Measurements from ENCODE around the gene OR2L5.

OR2L5 gene

DNA sequence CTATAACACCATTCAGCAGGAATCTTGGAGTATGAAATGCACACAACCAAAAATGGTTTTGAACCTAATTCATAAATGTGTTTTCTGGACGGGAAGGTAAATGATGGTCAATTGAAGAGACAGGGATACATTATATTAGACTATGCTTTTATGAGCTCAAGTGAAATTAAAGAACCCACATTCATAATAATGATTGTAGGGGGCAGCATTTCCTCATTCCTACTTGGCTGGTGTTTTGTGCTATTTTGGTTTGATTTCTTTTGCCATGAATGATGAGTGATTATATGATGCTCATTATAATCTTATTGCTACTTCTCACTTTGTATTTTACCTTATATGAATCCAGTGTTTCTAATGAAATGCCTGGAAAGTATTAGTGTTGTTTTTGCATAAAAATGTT lies 33.5 kb downstream of the OR2L5 start:
- Histone ChIP-seq H3K9ac (ENCODE audit: low read length) (no peak overlapping the region), H3K36me3 (ENCODE audit: control insufficient read depth, insufficient read depth, low read length) (no peaks in the 10 kb centered on the region), H3K27me3 (ENCODE audit: control insufficient read depth, insufficient read depth, low read length) (no peaks in the 10 kb centered on the region), H3K9me3 (ENCODE audit: control insufficient read depth, low read length) (no peaks in the 10 kb centered on the region), H3K4me1 (ENCODE audit: control insufficient read depth, insufficient read depth, low read length) (no peaks in the 10 kb centered on the region), H3K4me3 (ENCODE audit: low read length) (no peak overlapping the region)

DNA sequence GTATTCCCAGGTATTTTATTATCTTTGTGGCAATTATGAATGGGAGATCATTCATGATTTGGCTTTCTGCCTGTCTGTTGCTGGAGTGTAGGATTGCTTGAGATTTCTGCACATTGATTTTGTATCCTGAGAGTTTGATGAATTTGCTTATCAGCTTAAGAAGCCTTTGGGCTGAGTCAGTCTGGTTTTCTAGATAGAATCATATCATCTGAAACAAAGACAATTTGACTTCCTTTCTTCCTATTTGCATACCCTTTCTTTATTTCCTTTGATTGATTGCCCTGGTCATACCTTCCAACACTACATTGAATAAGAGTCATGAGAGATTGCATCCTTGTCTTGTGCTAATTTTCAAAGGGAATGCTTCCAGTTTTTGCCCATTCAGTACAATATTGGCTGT lies 41.2 kb downstream of the OR2L5 start:
- Histone ChIP-seq H3K9me3 (ENCODE audit: control insufficient read depth, low read length) (no peaks in the 10 kb centered on the region), H3K4me1 (ENCODE audit: control insufficient read depth, insufficient read depth, low read length) (no peaks in the 10 kb centered on the region), H3K4me3 (ENCODE audit: low read length) (no peak overlapping the region), H3K9ac (ENCODE audit: low read length) (no peak overlapping the region), H3K27me3 (ENCODE audit: control insufficient read depth, insufficient read depth, low read length) (no peaks in the 10 kb centered on the region), H3K36me3 (ENCODE audit: control insufficient read depth, insufficient read depth, low read length) (no peaks in the 10 kb centered on the region)

DNA sequence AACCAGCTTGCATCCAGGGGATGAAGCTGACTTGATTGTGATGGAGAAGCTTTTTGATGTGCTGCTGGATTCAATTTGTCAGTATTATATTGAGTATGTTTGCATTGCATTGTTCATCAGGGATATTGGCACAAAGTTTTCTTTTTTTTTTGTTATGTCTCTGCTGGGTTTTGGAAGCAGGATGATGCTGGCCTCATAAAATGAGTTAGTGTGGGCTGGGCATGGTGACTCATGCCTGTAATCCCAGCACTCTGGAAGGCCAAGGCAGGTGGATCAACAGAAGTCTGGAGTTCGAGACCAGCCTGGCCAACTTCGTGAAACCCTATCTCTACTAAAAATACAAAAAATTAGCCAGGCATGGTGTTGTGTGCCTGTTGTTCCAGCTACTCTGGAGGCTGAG lies 41.8 kb downstream of the OR2L5 start:
- no peaks in the 10 kb centered on the region for H3K27me3 ChIP-seq (ENCODE audit: control insufficient read depth, insufficient read depth, low read length)
- no peak overlapping the region for H3K9ac ChIP-seq (ENCODE audit: low read length)
- H3K4me1 ChIP-seq (ENCODE audit: control insufficient read depth, insufficient read depth, low read length): no peaks in the 10 kb centered on the region
- H3K4me3 ChIP-seq (ENCODE audit: low read length): no peak overlapping the region
- no peaks in the 10 kb centered on the region for H3K9me3 ChIP-seq (ENCODE audit: control insufficient read depth, low read length)
- H3K36me3 ChIP-seq (ENCODE audit: control insufficient read depth, insufficient read depth, low read length): no peaks in the 10 kb centered on the region

DNA sequence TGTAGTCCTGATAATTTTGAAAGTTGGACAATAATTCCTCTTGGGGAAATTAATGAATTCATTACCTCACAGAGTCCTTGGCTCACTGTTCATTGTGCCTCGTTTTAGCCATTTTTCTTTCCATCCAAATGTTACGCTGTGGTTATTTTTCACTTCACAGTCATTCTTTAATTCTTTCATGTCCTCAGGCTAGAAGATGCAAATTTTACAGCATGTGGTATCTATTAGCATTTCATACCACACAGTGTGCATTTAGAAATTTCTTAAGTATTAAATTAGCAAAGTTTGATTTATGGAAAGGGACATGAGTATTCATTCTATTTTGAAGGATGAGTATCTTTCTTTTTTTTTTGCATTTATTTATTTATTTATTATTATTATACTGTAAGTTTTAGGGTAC lies 51.6 kb downstream of the OR2L5 start:
- Histone ChIP-seq H3K27me3 (ENCODE audit: control insufficient read depth, insufficient read depth, low read length) (no peaks in the 10 kb centered on the region), H3K9ac (ENCODE audit: low read length) (no peak overlapping the region), H3K4me1 (ENCODE audit: control insufficient read depth, insufficient read depth, low read length) (no peaks in the 10 kb centered on the region), H3K36me3 (ENCODE audit: control insufficient read depth, insufficient read depth, low read length) (no peaks in the 10 kb centered on the region), H3K9me3 (ENCODE audit: control insufficient read depth, low read length) (no peaks in the 10 kb centered on the region), H3K4me3 (ENCODE audit: low read length) (no peak overlapping the region)

DNA sequence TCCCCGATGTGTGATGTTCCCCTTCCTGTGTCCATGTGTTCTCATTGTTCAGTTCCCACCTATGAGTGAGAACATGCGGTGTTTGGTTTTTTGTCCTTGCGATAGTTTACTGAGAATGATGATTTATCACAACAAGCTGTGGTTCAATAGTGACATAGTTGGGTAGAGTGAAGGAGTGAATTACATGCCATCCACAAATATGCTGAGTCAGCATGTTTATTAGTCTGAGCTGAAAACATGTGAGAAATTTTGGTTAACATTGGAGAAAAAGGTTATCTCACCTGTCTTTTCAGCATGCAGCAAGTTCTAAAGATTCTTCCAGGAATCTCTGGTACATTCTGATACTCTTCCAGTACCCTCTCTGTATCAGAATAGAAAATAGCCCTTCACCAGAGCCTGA lies 52.1 kb downstream of the OR2L5 start:
- Histone ChIP-seq H3K9me3 (ENCODE audit: control insufficient read depth, low read length) (no peaks in the 10 kb centered on the region), H3K4me3 (ENCODE audit: low read length) (no peak overlapping the region), H3K4me1 (ENCODE audit: control insufficient read depth, insufficient read depth, low read length) (no peaks in the 10 kb centered on the region), H3K27me3 (ENCODE audit: control insufficient read depth, insufficient read depth, low read length) (no peaks in the 10 kb centered on the region), H3K9ac (ENCODE audit: low read length) (no peak overlapping the region), H3K36me3 (ENCODE audit: control insufficient read depth, insufficient read depth, low read length) (no peaks in the 10 kb centered on the region)

All from mucosa of stomach (tissue), 1 donor.